Measurements from ENCODE around the gene TMTC4.

- TF ChIP-seq POLR2A (IDR thresholded peaks at IDR 0.05) (no peak), EP300 (IDR thresholded peaks at IDR 0.05) (no peak)
Observed at GRCh38 chr13:100602493-100603111, 72.0 kb downstream of the TMTC4 start.

Data from tibial nerve (tissue), 3 donors.